Measurements from ENCODE around the gene STAU1.

The STAU1 gene

GRCh38 chr20:49165611-49166010, 22.5 kb downstream of the STAU1 start:
- no peak for DNase-seq (ENCODE audit: low read depth in 1 of 2, low spot score in 1 of 2)
- Histone ChIP-seq H3K27ac (replicated peaks) (no peak overlapping the region), H3K4me3 (replicated peaks; ENCODE audit: insufficient read depth, low read length) (no peak overlapping the region), H3K27me3 (ENCODE audit: insufficient read depth, poor library complexity, severe bottlenecking) (no peaks in the 10 kb centered on the region)
- TF ChIP-seq SPI1 (IDR thresholded peaks at IDR 0.05; ENCODE audit: borderline replicate concordance, low read depth) (no peak), GABPA (IDR thresholded peaks at IDR 0.05; ENCODE audit: low read depth) (no peak), POLR2AphosphoS5 (IDR thresholded peaks at IDR 0.05; ENCODE audit: low read depth) (no peak), CTCF (IDR thresholded peaks at IDR 0.05; ENCODE audit: insufficient read depth, low read length) (no peak), REST (IDR thresholded peaks at IDR 0.05; ENCODE audit: insufficient replicate concordance, low read depth) (no peak)

- no peaks in the 10 kb centered on the region for H3K27me3 ChIP-seq (ENCODE audit: insufficient read depth, poor library complexity, severe bottlenecking)
- no peak for TF ChIP-seq REST (IDR thresholded peaks at IDR 0.05; ENCODE audit: insufficient replicate concordance, low read depth)
- TF ChIP-seq GABPA (IDR thresholded peaks at IDR 0.05; ENCODE audit: low read depth), result no peak
- no peak for TF ChIP-seq SPI1 (IDR thresholded peaks at IDR 0.05; ENCODE audit: borderline replicate concordance, low read depth)
- no peak for TF ChIP-seq CTCF (IDR thresholded peaks at IDR 0.05; ENCODE audit: insufficient read depth, low read length)
- TF ChIP-seq POLR2AphosphoS5 (IDR thresholded peaks at IDR 0.05; ENCODE audit: low read depth), result no peak
Observed at GRCh38 chr20:49163696-49164095, 24.4 kb downstream of the STAU1 start.

GRCh38 chr20:49161428-49162152, 26.5 kb downstream of the STAU1 start:
- DNase-seq (ENCODE audit: low read depth in 1 of 2, low spot score in 1 of 2), result no peak
- Histone ChIP-seq H3K27me3 (ENCODE audit: insufficient read depth, poor library complexity, severe bottlenecking) (no peaks in the 10 kb centered on the region), H3K4me3 (replicated peaks; ENCODE audit: insufficient read depth, low read length) (no peak overlapping the region), H3K27ac (replicated peaks) (no peak overlapping the region)
- no peak for TF ChIP-seq GABPA (IDR thresholded peaks at IDR 0.05; ENCODE audit: low read depth)
- no peak for TF ChIP-seq CTCF (IDR thresholded peaks at IDR 0.05; ENCODE audit: insufficient read depth, low read length)
- TF ChIP-seq POLR2AphosphoS5 (IDR thresholded peaks at IDR 0.05; ENCODE audit: low read depth), result no peak
- TF ChIP-seq SPI1 (IDR thresholded peaks at IDR 0.05; ENCODE audit: borderline replicate concordance, low read depth), result no peak
- TF ChIP-seq REST (IDR thresholded peaks at IDR 0.05; ENCODE audit: insufficient replicate concordance, low read depth), result no peak

More at GRCh38 chr20:49163696-49164095, 24.4 kb downstream of the STAU1 start:
- no peak for DNase-seq (ENCODE audit: low read depth in 1 of 2, low spot score in 1 of 2)
- H3K27ac ChIP-seq (replicated peaks), result no peak overlapping the region
- H3K4me3 ChIP-seq (replicated peaks; ENCODE audit: insufficient read depth, low read length), result no peak overlapping the region

Data from HL-60 (cell line).